IMR-90 (cell line): ENCODE results near the gene MAP1LC3B2. TPM values are rescaled to one million over a fixed set of nuclear protein-coding genes. Genes with fewer than 3 reads are reported as not detected.

Source experiments
- ATAC-seq: fragments of 200-7000 bp; cut with Tn5 transposase; 2 replicates; pipeline ENCODE4 v1.9.1; 2020; ENCODE audit warnings: low read depth, mild to moderate bottlenecking, moderate library complexity
- BruUV-seq: library from RNA; stranded (reverse); fragments of 400-500 nt; replicated peaks from 2 replicates; lab custom pipeline; 2021; lab: Mats Ljungman, UMichigan
- CTCF ChIA-PET: fragments of 300-600 bp; formaldehyde crosslinking; extraction: SDS; loops from one replicate; lab custom pipeline; 2021; ENCODE audit warnings: antibody characterized with exemption; lab: Yijun Ruan, JAX
- POLR2A ChIA-PET: fragments of 300-600 bp; sonication (Branson Sonifier 250); formaldehyde crosslinking; loops from one replicate; lab custom pipeline; 2022; ENCODE audit warnings: antibody characterized with exemption; ENCODE audit not compliant: unreplicated experiment; lab: Charles Lee
- DNase-seq: peaks from one replicate; pipeline ENCODE4 v3.0.0; 2013
- H2AFZ ChIP-seq: replicated peaks from 2 replicates; pipeline ENCODE3; 2013; ENCODE audit warnings: low read length, mild to moderate bottlenecking; ENCODE audit not compliant: poor library complexity
- H2AK5ac ChIP-seq: 2 replicates; pipeline ENCODE4 v1.6.1; 2013; ENCODE audit warnings: low read depth, low read length, inconsistent platforms
- H2AK9ac ChIP-seq: replicated peaks from 2 replicates; pipeline ENCODE3; 2013; ENCODE audit warnings: mild to moderate bottlenecking, low read depth, low read length, moderate library complexity; ENCODE audit not compliant: poor library complexity
- H2BK120ac ChIP-seq: 2 replicates; pipeline ENCODE4 v1.6.1; 2013; ENCODE audit warnings: low read depth, low read length, inconsistent platforms
- H2BK15ac ChIP-seq: 3 replicates; pipeline ENCODE4 v1.6.1; 2013; ENCODE audit warnings: low read depth, low read length, inconsistent platforms
- H2BK20ac ChIP-seq: 2 replicates; pipeline ENCODE4 v1.6.1; 2013; ENCODE audit warnings: low read depth, mild to moderate bottlenecking, inconsistent platforms, low read length, moderate library complexity
- H2BK5ac ChIP-seq: 2 replicates; pipeline ENCODE4 v1.6.1; 2013; ENCODE audit warnings: mild to moderate bottlenecking, low read depth, low read length, inconsistent platforms; ENCODE audit not compliant: poor library complexity, severe bottlenecking
- H3K14ac ChIP-seq: replicated peaks from 2 replicates; pipeline ENCODE4 v1.6.1; 2013; ENCODE audit warnings: low read depth, low read length, inconsistent platforms
- H3K18ac ChIP-seq: 2 replicates; pipeline ENCODE4 v1.6.1; 2013; ENCODE audit warnings: low read depth, low read length, control low read depth
- H3K23ac ChIP-seq: 2 replicates; pipeline ENCODE4 v1.6.1; 2013; ENCODE audit warnings: low read depth, low read length, inconsistent platforms
- H3K27ac ChIP-seq: 2 replicates; pipeline ENCODE4 v1.5.1; 2013; ENCODE audit warnings: mild to moderate bottlenecking, control low read depth, low read length; ENCODE audit not compliant: insufficient read depth
- H3K27me3 ChIP-seq: 2 replicates; pipeline ENCODE4 v1.6.1; 2013; ENCODE audit warnings: low read length; ENCODE audit not compliant: control insufficient read depth, insufficient read depth
- H3K36me3 ChIP-seq: 2 replicates; pipeline ENCODE4 v1.6.1; 2013; ENCODE audit warnings: low read length, mixed read lengths; ENCODE audit not compliant: control insufficient read depth, insufficient read depth
- H3K4ac ChIP-seq: 2 replicates; pipeline ENCODE4 v1.6.1; 2013; ENCODE audit warnings: low read depth, low read length, inconsistent platforms
- H3K4me1 ChIP-seq: 2 replicates; pipeline ENCODE4 v1.6.1; 2013; ENCODE audit warnings: low read length, mixed read lengths; ENCODE audit not compliant: control insufficient read depth, insufficient read depth
- H3K4me2 ChIP-seq: 2 replicates; pipeline ENCODE4 v1.6.1; 2013; ENCODE audit warnings: low read depth, mild to moderate bottlenecking, control low read depth, low read length, moderate library complexity
- H3K4me3 ChIP-seq: 2 replicates; pipeline ENCODE4 v1.5.1; 2013; ENCODE audit warnings: low read depth, mild to moderate bottlenecking, control low read depth, low read length, moderate library complexity; ENCODE audit not compliant: insufficient read depth
- H3K56ac ChIP-seq: 2 replicates; pipeline ENCODE4 v1.6.1; 2013; ENCODE audit warnings: low read length, inconsistent platforms; ENCODE audit not compliant: insufficient read depth; ENCODE audit errors: extremely low read depth
- H3K79me1 ChIP-seq, 2 experiments: 2 replicates each; pipeline ENCODE4 v1.6.1; 2013; ENCODE audit warnings: low read length in 2 of 2, inconsistent platforms in 1 of 2, low read depth in 1 of 2
- H3K9ac ChIP-seq: 2 replicates; pipeline ENCODE4 v1.6.1; 2013; ENCODE audit warnings: low read depth, low read length, control low read depth
- H3K9me1 ChIP-seq: 2 replicates; pipeline ENCODE4 v1.6.1; 2013; ENCODE audit warnings: low read length, inconsistent platforms; ENCODE audit not compliant: insufficient read depth
- H3K9me3 ChIP-seq: 2 replicates; pipeline ENCODE4 v1.6.1; 2013; ENCODE audit warnings: low read length; ENCODE audit not compliant: control insufficient read depth, insufficient read depth
- H4K20me1 ChIP-seq: 2 replicates; pipeline ENCODE4 v1.6.1; 2013; ENCODE audit warnings: low read length, inconsistent platforms; ENCODE audit not compliant: insufficient read depth
- H4K5ac ChIP-seq: 2 replicates; pipeline ENCODE4 v1.6.1; 2013; ENCODE audit warnings: mild to moderate bottlenecking, low read depth, low read length, control low read depth
- H4K8ac ChIP-seq, 2 experiments: 2 replicates each; pipeline ENCODE4 v1.6.1; 2013; ENCODE audit warnings: low read depth in 2 of 2, low read length in 2 of 2, control low read depth in 1 of 2, inconsistent platforms in 1 of 2
- H4K91ac ChIP-seq: 2 replicates; pipeline ENCODE4 v1.6.1; 2013; ENCODE audit warnings: low read depth, low read length, inconsistent platforms; ENCODE audit not compliant: insufficient read depth
- MAZ ChIP-seq: IDR thresholded peaks from 2 replicates; pipeline ENCODE4 v1.6.1; 2012; ENCODE audit warnings: low read depth, mild to moderate bottlenecking, low read length, improper control_type of control experiment, moderate library complexity, borderline replicate concordance
- WGBS, 2 experiments: methylation state at CpG; one replicate each; pipeline versions ENCODE4 v1.1.5 to v1.1.7; 2013; ENCODE audit warnings: missing lambda C conversion rate in 2 of 2; ENCODE audit not compliant: insufficient read length in 1 of 2; ENCODE audit errors: extremely low coverage in 2 of 2; 5-methylcytosine and 5-hydroxymethylcytosine counted together
- dilution Hi-C: fragments of 300-500 bp; cut with HindIII; formaldehyde crosslinking; loops from one replicate; pipeline ENCODE4 v1.14.3; 2018; ENCODE audit warnings: low sequenced_read_pairs; ENCODE audit not compliant: unreplicated experiment
- in situ Hi-C: fragments of 300-500 bp; cut with MboI; formaldehyde crosslinking; loops from 3 replicates; pipeline ENCODE4 v1.14.3; 2019; ENCODE audit warnings: low sequenced_read_pairs, inconsistent platforms, mixed read lengths
- intact Hi-C: fragments of 100-400 bp; cut with micrococcal nuclease; formaldehyde crosslinking; loops from 2 replicates; pipeline ENCODE4 v1.10.0; 2022
- polyA plus RNA-seq, 3 experiments: library from polyadenylated mRNA; depleted of rRNA; stranded (reverse); fragments of >200 nt; gene quantifications; 2 replicates each; pipeline ENCODE4 v1.2.3, GENCODE V29; 2012; ENCODE audit warnings: low replicate concordance in 1 of 3
- total RNA-seq: library from RNA; depleted of rRNA; stranded (reverse); fragments of >200 nt; gene quantifications from 2 replicates; pipeline ENCODE4 v1.2.3, GENCODE V29; 2012

The MAP1LC3B2 gene
- total and polyA plus RNA-seq, 2 of the 4 experiments (the other 2 are of a cell fraction), result 1.4 TPM; not detected in 1

GRCh38 chr12:116604178-116604895, 45.2 kb downstream of the MAP1LC3B2 start:
- Histone ChIP-seq H3K56ac (no peak overlapping the region), H3K9ac (no peak overlapping the region), H3K4me3 (no peak overlapping the region), H3K4me2 (no peak overlapping the region), H2BK15ac (no peak overlapping the region), H3K4me1 (peaks cover 8% of the 10 kb centered on the region), H2AK5ac (no peak overlapping the region), H3K18ac (no peak overlapping the region), H3K27me3 (peaks cover 2% of the 10 kb centered on the region; the same call in 1 of the 2 replicates), H3K9me1 (peaks cover 9% of the 10 kb centered on the region), H4K20me1 (no peaks in the 10 kb centered on the region), H3K4ac (no peak overlapping the region), H3K79me1 (no peaks in the 10 kb centered on the region), H2AFZ (no peak overlapping the region), H2BK120ac (no peak overlapping the region), H3K27ac (no peak overlapping the region), H4K91ac (no peak overlapping the region), H3K23ac (no peak overlapping the region), H2BK5ac (no peak overlapping the region), H2BK20ac (no peak overlapping the region), H3K14ac (no peak overlapping the region), H4K5ac (no peak overlapping the region), H4K8ac (no peak overlapping the region), H2AK9ac (no peak overlapping the region), H3K36me3 (no peaks in the 10 kb centered on the region), H3K9me3 (no peaks in the 10 kb centered on the region)
- ATAC-seq, result no peak
- in situ Hi-C loops (no loop called here), intact Hi-C loops (no loop called here), dilution Hi-C loops (no loop called here)
- ChIA-PET POLR2A (no interaction called here), CTCF (interaction anchor here (1.0 kb wide), 1 partner anchor 589 kb away, joined by 3 read pairs; no protein-coding TSS in a partner anchor)
- no CpG with 5 or more reads among the region's 13 CpGs for WGBS, 2 experiments
- no peak for TF ChIP-seq MAZ
- no peak for DNase-seq
- no TSS peak for BruUV-seq
